Fibroblast of peridontal ligament (primary cell): ENCODE measurements around the gene KHDC4.
A peak's percentile ranks its signal among the peaks of the same experiment; 100 is the strongest.

Experiments used
- DNase-seq: peaks from one replicate; pipeline ENCODE4 v3.0.0-alpha.2; 2010; ENCODE audit errors: extremely low read depth

Gene KHDC4

DNA sequence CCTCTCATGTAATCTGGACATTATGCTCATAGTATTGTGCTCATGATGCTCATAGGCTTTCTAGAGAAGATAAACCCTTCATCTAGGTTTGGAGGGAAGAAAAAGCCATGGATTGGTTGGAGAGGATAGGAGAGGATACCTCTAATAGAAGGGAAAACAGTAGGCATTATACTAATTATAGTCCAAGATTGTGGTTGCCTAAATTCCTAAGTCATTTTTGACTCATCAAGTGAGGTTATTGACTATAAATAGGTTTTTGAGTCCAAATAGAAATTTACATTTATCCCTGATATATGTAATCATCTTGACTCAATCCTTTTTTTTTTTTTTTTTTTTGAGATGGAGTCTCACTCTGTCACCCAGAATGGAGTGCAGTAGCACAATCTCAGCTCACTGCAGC is 69.8 kb downstream of the KHDC4 start:
- peak; percentile 41 for DNase-seq
